ENCODE measurements around the gene NEK2.
"Not testable (repeated sequence)": the region's sequence is repeated elsewhere in the genome, so short reads cannot be mapped to it uniquely, and the experiment has no call there.

NEK2 gene

DNA sequence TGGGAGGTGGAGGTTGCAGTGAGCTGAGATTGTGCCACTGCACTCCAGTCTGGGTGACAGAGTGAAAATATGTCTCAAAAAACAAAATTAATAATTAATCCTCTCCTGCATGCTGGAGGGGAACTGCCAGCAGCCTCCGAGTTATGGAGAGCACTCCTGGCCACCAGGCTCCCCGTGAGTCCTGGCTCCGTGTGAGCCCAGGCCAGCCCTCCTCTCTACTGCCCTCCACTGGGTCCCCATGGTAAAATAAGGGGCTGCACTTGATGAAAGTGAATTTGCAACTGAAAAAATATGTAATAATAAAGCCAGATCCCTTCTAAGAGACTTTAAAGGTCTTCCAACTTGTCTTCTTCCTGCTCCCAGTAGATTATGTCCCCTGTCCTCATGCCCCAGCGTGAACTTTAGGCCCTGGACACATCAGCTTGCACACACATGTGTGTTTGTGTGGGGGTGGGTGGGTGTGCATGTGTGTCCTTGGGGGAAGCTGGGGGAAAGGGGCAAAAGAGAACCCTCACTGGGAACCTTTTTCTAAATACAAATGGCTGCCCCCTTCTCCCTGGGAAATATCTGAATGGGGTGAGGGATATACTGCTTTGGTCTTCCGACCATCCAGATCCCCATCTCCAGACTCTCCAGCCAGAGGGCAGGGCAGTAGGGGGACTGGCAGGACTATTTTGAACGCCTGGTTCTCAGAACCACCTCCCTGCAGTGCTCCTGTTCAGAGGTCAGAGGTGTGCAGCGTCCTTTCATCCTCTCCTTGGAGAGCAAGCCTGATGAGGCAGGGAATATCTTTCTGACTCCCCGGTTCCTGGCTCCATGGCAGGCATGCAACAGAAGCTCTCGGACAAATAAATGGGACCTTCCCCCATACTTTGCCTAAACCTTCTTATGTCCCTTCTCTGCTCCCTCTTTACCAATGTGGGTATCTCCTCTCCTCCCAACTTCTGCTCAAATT, 26.2 kb downstream of the NEK2 start:
- DNase-seq, result no peak

DNA sequence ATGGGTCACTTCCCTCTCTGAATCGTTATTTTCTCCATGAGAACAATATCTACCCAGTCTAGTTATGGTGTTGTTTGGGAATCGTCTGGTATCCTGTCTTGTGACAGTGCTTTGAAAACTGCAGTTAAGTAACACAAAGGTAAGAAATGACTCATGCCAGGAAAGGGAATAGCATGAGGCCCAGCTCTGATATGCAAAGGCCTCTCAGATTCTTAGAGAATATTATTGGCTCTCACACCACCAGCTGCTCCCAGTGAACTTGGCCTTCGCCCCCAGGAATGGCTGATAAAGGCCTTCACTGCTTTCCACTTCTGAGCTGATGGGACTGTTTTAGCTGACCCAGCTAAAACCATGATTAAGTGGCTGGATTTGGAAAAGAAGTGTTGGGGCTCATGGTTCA, 27.1 kb downstream of the NEK2 start:
- DNase-seq, result no peak

DNA sequence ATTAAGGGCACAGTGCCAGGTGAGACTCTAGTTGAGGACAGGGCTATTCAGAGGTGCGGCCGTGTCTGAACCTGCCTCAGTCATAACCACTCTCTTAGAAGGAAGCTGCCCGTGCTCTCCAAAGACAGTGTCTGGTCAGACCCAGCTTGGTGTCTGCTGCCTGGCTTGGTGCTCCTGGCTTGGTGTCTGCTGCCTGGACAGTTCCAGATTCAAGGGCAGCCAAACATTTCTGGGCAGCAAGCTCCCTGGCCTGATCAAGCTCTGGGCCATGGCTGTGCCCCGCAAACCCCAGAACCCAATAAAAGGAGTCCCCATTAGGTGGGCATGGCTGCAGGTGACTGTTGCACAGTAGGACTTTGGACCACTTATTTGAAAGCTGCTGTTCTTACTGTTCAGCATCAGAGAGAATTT, 27.7 kb downstream of the NEK2 start:
- no peak for DNase-seq

DNA sequence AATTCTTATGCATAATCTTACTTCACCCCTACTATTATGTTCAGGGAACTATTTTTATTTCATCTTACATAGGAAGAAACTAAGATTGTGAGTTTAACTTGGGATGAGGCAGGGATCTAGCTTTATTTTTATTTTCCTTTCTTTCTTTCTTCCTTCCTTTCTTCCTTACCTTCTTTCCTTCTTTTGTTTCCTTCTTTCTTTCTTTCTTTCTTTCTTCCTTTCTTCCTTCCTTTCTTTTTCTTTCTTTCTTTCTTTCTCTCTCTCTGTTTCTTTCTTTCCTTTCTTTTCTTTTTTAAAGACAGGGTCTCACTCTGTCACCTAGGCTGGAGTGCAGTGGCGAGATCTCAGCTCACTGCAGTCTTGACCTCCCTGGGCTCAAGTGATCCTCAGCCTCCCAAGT, 28.9 kb downstream of the NEK2 start:
- DNase-seq, result no peak

DNA sequence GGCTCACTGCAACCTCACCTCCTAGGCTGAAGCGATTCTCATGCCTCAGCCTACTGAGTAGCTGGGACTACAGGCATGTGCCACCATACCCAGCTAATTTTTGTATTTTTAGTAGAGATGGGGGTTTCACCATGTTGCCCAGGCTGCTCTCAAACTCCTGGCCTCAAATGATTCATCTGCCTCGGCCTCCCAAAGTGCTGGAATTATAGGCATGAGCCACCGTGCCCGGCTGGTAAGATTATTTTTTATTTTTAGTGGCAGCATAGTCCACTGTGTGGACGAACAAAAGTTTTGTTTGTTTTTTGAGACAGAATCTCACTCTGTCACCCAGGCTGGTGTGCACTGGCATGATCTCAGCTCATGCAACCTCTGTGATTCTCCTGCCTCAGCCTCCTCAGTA, 29.8 kb downstream of the NEK2 start:
- DNase-seq, result not testable (repeated sequence)

DNA sequence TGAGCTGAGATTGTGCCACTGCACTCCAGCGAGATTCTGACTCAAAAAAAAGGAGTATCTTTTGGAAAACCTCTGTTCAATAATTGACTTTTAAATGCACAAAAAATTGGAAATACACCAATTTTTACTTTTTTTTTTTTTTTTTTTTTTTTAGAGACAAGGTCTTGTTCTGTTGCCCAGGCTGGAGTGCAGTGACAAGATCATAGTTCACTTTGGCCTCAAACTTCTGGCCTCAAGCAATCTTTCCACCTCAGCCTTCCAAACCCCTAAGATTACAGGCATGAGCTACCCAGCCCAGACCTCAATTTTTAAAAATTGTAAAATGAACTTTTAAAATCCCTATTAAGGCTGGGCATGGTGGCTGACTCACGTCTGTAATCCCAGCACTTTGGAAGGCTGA, 30.8 kb downstream of the NEK2 start:
- DNase-seq, result no peak

DNA sequence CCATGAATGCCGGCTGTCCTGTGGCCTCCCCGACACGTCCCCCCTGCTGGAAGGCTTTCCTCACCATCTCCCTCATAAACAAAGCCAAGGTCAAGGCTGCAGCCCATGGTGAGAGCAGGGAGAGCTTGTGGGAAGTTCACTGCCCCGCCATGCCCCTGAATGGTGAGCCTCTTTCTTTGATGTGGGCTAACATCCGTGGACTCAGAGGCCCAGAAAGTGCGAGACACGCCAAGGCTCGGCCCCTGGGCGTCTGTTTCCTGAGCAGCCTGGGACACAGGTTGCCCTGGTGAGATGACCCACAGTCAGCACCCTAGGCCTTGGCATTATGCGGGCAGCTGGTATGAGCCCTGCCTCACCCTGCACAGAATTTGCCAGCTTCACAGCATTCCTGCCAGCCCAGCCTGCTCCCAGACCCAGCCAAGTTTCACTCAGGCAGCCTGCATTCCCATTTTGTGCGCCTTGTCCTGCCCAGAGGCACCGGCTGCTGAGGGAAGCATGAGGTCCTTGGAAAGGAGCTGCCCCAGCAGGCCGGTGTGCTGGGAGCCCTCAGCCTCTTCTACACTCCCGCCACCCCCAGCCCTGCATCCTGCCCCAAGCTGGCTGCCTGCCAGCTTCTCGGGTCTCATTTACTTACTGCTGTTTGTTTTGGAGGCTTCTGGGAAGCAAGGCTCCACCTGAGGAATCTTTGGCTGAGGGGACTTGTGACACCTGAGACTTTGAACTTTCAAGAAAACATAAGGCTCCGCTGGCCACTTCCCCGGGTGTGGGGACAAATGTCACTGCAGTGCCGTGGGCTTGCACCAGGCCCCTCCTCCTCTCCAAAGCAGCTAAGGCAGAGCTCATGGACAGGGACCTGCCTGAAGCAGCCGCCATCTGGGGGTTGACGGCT, 31.9 kb downstream of the NEK2 start:
- DNase-seq, result peak; percentile 33

DNA sequence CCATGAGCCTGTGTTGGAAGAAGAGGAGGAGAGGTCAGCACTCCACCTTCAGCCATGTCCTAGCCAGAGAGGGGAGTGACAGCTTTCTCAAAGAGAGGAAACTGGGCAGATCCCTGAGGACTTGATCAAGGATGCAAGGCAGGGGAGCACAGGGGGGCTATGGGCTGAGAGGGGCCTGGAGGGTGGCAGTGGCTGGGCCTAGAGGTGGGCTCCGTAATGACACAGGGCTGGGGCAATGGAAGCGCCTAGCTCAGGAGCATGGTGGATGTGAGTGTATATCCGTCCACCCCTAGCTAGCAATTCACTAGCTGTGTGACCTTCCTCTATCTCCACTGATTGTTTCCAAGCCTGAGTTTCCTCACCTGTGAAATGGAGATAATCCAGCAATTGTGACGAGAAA, 32.6 kb downstream of the NEK2 start:
- no peak for DNase-seq

DNA sequence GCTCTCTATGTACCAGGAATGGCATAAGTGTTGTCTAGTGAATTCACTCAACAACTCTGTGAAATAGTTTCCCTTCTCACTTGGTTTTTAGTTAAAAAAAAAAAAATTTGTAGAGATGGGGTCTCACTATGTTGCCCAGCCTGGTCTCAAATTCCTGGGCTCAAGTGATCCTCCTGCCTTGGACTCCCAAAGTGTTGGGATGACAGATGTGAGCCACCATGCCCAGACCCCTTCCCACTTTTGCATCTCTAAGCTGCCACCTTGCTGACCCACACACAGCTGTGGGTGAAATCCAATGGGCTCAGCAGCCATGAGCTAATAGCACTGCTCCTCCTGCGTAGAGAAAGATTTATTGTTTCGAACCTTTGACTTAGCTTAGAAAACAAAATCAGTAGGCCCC, 33.5 kb downstream of the NEK2 start:
- DNase-seq, result no peak

DNA sequence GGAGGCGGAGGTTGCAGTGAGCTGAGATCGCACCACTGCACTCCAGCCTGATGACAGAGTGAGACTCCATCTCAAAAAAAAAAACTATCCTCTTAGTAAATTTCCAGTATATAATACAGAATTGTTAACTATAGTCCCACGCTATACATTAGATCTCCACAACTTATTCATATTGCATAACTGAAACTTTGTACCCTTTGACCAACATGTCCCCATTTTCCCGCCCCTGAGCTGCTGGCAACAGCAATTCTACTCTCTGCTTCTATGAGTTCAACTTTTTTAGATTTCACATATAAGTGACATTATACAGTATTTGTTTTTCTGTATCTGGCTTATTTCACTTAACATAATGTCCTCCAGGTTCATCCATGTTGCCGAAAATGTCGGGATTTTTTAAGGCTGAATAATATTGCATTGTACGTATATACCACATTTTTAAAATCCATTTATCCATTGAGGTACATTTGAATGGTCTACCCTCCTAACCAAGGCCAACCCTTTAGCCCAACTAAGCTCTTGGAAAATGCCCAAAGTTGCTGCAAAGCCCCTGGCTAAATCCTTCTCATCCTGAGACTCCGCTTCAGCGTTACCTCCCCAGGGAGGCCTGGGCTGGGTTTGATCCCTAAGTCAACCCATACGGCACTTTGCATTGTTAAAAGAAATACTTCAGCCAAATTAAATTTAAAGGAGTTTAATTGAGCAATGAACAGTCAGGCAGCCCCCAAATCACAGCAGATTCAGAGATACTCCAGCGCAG, 34.2 kb downstream of the NEK2 start:
- no peak for DNase-seq

DNA sequence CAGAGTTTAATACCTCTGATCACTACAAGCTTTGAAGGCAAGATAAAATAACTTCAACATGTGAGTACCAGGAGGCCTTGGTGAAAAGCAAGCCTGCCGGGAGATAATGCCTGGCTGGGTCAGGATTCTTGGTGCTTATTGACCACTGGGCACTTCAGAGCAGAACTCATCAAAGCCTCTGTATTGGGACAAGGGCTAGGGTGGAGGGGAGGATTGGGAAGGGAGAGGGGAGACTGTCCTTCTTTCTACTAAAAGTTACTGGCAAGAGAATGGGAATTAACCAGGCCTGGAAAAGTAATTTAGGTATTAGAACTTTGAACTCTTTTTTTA, 35.2 kb downstream of the NEK2 start:
- DNase-seq, result no peak

DNA sequence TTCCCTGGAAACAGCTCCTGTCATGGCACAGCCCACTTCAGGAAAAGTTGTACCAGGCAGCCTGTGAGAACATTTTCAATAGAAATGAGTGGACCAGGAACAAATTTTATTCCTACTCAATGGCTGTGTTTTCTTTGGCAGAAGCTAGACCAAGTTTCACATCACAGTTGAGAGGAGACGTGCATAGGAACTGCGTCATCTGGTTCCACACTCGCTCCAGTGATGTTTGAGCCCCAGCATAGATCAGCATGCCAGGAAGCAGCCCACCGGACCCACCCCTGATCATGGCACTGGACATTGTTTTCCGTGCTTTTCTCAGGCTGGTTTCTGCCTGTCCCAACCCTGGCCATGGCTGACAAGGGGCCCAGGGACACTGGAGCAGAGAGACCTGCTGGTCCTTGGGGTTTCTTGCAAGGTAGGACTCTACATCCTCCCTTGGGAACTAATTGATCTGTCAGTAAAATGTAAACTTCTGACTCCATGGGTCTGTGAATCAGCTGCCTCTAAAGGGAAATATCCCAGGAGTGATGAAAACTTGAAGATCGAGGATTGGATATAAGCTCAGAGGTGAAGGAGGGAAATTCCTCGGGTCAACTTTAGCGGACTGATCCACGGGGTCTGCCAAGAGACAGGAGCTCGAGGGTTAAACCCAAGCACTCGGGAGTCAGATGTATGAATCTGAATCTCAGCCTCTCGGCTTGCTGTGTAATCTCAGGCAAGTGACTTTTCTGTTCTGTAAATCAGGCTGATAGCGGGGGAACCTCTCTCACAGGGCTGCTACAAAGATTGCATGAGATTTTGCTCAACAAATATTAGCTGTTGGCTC, 35.7 kb downstream of the NEK2 start:
- DNase-seq, result no peak

DNA sequence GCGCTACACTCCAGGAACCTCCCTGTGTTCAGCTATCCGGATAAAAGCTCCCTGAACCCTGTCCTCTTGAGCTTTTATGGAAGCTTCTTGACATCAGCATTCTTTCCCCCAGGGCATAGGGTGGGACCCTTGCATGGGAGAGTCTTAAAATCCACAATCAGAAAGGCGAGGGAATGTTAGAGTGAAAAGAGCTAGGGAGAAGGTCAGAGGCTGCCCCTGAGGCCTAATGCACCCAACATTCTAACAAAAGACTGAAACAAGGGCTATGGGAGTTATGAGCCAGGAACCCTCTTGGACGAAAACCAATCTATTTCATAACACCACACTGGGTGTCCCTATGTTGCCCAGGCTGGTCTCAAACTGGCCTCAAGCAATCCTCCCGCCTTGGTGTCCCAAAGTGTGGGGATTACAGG, 36.7 kb downstream of the NEK2 start:
- no peak for DNase-seq

DNA sequence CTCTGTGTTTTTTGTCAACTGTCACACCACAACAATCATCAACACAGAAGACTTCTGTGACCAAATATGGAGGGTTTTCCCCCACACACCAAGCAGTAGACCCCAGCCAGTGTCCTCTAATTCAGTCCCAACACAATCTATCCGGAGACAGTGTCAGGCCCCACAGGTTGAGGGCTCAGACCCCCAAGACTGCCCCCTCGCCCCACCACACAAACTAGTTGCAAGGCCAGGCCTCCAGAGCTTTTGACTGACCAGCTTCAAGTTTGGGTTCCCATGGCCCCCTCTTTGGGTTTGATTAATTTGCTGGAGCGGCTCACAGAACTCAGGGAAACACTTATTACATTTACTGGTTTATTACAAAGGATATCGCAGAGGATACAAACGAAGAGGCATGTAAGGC, 37.2 kb downstream of the NEK2 start:
- no peak for DNase-seq

DNA sequence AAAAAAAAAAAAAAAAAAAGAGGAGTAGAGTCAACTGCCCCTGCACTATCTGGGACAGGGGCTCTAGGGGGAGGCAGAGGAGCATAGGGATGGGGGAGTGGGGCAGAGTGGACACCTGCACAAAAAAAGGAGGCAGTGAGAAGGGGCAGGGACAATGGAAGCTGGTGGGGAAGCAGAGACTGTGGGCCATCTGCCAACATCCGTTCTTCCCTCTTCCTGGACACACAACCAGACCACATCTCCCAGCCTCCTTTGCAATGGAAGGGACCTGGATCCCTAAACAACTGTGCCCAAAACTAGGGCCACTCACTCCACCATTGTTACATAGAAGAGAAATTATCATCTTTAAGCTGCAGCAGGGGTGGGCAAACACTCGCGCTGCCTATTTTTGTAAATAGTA, 38.4 kb downstream of the NEK2 start:
- DNase-seq, result no peak

DNA sequence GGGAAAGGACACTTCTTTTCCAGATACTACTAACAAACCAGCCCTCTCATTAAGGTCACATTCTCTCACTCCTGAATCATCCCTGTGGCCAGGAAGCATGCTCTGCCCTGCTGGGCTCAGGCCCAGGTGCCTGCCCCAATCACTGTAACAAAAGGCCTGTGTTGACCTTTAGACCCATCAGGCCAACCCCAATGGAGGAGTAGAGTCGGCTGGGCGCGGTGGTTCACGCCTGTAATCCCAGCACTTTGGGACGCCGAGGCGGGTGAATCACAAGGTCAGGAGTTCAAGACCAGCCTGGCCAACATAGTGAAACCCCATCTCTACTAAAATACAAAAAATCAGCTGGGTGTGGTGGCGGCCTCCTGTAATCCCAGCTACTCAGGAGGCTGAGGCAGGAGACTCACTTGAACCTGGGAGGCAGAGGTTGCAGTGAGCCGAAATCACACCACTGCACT, 38.8 kb downstream of the NEK2 start:
- DNase-seq, result not testable (repeated sequence)

DNA sequence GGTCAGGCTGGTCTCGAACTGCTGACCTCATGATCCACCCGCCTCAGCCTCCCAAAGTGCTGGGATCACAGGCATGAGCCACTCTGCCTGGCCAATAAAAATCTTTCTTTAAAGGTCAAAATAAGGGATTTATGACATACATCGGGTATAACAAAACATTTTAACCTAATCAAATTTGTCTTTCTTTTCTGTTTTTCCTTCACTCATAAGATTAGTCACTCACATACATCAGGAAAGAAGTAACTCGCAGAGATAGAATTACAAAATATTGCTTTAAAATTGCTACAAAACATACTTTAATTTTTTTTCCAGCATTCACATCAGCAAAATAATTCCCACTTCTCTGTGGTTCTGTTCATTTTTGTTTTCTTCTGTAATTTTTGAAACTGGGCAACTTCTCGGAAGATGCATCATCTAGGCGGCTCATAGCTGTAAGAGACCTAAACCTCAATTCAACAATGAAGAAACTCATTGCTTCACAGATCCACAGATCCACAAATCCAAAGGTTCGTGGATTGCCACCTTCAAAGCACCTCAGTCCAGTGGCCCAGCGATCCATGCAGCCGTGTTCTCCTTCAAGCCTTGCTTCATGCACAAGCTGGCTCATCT, 39.7 kb downstream of the NEK2 start:
- no peak for DNase-seq

DNA sequence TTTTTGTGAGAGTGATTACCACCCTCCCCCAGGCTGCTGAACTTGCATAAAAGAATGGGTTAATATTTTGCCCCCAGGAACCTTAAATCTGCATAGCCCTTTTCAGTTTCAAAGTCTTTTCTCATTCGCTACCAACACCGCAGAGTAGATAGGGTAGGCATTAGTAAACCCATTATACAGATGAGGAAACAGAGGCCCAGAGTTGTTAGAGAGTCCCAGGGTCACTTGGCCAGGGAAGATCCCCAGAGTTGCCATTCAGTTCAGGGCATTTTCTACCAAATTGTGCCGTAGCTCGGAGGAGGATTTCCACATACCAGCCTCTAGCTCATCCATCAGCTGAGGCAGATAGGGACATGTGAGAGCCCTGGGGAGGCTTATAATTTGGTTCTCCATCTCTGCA, 40.5 kb downstream of the NEK2 start:
- no peak for DNase-seq

DNA sequence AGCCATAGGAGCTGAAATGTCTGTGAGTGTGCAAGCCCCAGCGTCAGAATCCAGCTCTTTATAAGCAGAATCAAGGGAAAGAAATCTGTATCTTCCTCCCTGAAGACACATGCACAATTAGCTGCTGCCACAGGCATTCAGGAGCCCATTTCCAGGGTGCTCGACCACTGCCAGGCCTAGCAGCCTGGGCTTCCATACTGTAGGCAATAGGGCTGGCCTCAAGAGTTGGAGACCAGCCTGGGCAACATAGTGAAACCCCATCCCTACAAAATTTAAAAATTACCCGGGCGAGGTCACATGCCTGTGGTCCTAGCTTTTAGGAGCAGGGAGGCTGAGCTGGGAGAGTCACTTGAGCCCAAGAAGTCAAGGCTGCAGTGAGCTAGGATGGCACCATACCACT, 41.0 kb downstream of the NEK2 start:
- DNase-seq, result no peak

DNA sequence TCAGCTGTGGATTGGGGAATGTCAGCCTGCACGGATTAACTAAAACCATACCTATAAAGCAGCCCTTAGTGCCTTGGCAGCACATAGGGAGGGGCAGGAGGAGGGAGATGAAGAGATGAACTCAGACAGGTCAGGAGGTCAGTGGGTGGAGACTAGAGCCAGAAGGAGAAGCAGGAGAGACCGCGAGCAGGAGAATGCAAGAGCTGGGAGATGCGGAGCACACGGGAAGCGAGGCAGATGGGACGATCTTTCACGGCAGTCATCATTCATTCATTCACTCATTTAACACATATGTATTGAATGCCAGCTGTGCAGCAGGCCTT, 41.9 kb downstream of the NEK2 start:
- DNase-seq, result no peak

DNA sequence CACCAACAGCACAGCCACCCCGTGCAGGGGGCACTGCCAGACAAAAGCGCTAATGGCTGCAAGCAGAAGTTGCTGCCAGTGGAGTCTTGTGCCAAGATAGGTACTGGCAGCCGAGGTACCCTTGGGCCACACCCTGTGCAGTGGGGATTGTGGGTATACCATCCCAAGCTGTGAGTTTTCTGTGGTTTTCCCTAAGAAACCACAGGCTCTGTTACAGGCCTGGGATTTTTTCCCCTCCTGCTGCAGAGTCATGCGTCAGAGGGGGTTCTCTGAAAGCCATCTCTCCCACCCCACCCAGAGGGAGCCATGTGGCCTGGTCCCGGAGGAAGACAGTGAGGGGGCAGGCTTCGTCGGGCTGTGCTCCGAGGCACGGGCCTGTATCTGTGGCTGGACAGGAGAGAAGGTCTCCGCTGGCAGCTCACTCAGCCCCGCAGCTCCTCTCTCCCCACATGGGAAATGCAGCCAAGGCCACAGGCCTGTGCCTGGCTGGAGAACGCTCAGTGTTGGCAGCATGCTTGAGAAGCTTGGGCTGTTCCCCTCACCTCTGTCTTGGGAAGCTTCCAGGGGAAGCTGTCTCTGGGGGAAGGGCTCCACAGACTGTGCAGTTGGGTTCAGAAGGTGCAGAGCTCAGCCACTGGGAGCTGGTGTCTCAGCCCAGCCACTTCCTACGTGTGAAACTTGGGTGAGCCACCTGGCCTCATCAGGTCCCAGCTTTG, 42.5 kb downstream of the NEK2 start:
- no peak for DNase-seq
